Measurements from ENCODE around the gene CREB3L2.
A peak's percentile ranks its signal among the peaks of the same experiment; 100 is the strongest.

CREB3L2 gene

GRCh38 chr7:137869260-137869659, 132.6 kb downstream of the CREB3L2 start:
- H3K4me1 Mint-ChIP-seq, result no peaks in the 10 kb centered on the region
- H3K4me3 Mint-ChIP-seq, result no peak overlapping the region
- H3K27me3 Mint-ChIP-seq, result no peaks in the 10 kb centered on the region
- H3K27ac Mint-ChIP-seq, result no peak overlapping the region
- H3K9me3 Mint-ChIP-seq, result peaks cover 8% of the 10 kb centered on the region
- peaks cover 22% of the 10 kb centered on the region for H3K36me3 Mint-ChIP-seq
- CTCF ChIA-PET, result no interaction called here
- no peak for DNase-seq

- DNase-seq, result no peak
- no peaks in the 10 kb centered on the region for H3K27me3 Mint-ChIP-seq
- peaks cover 8% of the 10 kb centered on the region for H3K9me3 Mint-ChIP-seq
- H3K4me3 Mint-ChIP-seq, result no peak overlapping the region
- peaks cover 15% of the 10 kb centered on the region for H3K36me3 Mint-ChIP-seq
- CTCF ChIA-PET, result no interaction called here
- H3K27ac Mint-ChIP-seq, result no peak overlapping the region
- no peaks in the 10 kb centered on the region for H3K4me1 Mint-ChIP-seq
Observed at GRCh38 chr7:137867289-137867688, 134.6 kb downstream of the CREB3L2 start.

- H3K27ac Mint-ChIP-seq, result no peak overlapping the region
Observed at GRCh38 chr7:137865764-137866163, 136.1 kb downstream of the CREB3L2 start.

GRCh38 chr7:137862964-137863363, 138.9 kb downstream of the CREB3L2 start:
- Mint-ChIP-seq H3K27ac (no peak overlapping the region), H3K36me3 (peaks cover 14% of the 10 kb centered on the region), H3K9me3 (peaks cover 8% of the 10 kb centered on the region), H3K4me3 (no peak overlapping the region), H3K27me3 (no peaks in the 10 kb centered on the region), H3K4me1 (no peaks in the 10 kb centered on the region)
- no peak for DNase-seq
- CTCF ChIA-PET, result no interaction called here

More at GRCh38 chr7:137865764-137866163, 136.1 kb downstream of the CREB3L2 start:
- DNase-seq, result no peak
- Mint-ChIP-seq H3K27me3 (no peaks in the 10 kb centered on the region), H3K4me3 (no peak overlapping the region), H3K36me3 (peaks cover 14% of the 10 kb centered on the region), H3K4me1 (no peaks in the 10 kb centered on the region), H3K9me3 (peaks cover 8% of the 10 kb centered on the region)
- CTCF ChIA-PET, result no interaction called here

GRCh38 chr7:137862358-137862757, 139.5 kb downstream of the CREB3L2 start:
- CTCF ChIA-PET, result no interaction called here
- no peaks in the 10 kb centered on the region for H3K4me1 Mint-ChIP-seq
- H3K36me3 Mint-ChIP-seq, result peaks cover 14% of the 10 kb centered on the region
- H3K27ac Mint-ChIP-seq, result no peak overlapping the region
- no peak overlapping the region for H3K4me3 Mint-ChIP-seq
- H3K27me3 Mint-ChIP-seq, result no peaks in the 10 kb centered on the region
- peaks cover 8% of the 10 kb centered on the region for H3K9me3 Mint-ChIP-seq
- DNase-seq, result no peak

- H3K4me3 Mint-ChIP-seq, result no peak overlapping the region
- H3K36me3 Mint-ChIP-seq, result peaks cover 3% of the 10 kb centered on the region
- CTCF ChIA-PET, result no interaction called here
- no peaks in the 10 kb centered on the region for H3K27me3 Mint-ChIP-seq
- H3K4me1 Mint-ChIP-seq, result no peaks in the 10 kb centered on the region
- no peak for DNase-seq
- peaks cover 3% of the 10 kb centered on the region for H3K9me3 Mint-ChIP-seq
- no peak overlapping the region for H3K27ac Mint-ChIP-seq
Observed at GRCh38 chr7:137860542-137860941, 141.3 kb downstream of the CREB3L2 start.

GRCh38 chr7:137853053-137853452, 148.8 kb downstream of the CREB3L2 start:
- H3K36me3 Mint-ChIP-seq, result no peaks in the 10 kb centered on the region
- H3K27me3 Mint-ChIP-seq, result peaks cover 20% of the 10 kb centered on the region
- no peak for DNase-seq
- CTCF ChIA-PET, result no interaction called here
- H3K9me3 Mint-ChIP-seq, result no peaks in the 10 kb centered on the region
- H3K27ac Mint-ChIP-seq, result no peak overlapping the region
- no peak overlapping the region for H3K4me3 Mint-ChIP-seq
- peaks cover 4% of the 10 kb centered on the region for H3K4me1 Mint-ChIP-seq

GRCh38 chr7:137852108-137852507, 149.8 kb downstream of the CREB3L2 start:
- H3K27me3 Mint-ChIP-seq, result peaks cover 30% of the 10 kb centered on the region
- H3K4me1 Mint-ChIP-seq, result peaks cover 9% of the 10 kb centered on the region
- no peak for DNase-seq
- no peaks in the 10 kb centered on the region for H3K36me3 Mint-ChIP-seq
- H3K4me3 Mint-ChIP-seq, result no peak overlapping the region
- CTCF ChIA-PET, result no interaction called here
- no peaks in the 10 kb centered on the region for H3K9me3 Mint-ChIP-seq
- no peak overlapping the region for H3K27ac Mint-ChIP-seq

- Mint-ChIP-seq H3K36me3 (no peaks in the 10 kb centered on the region), H3K4me3 (no peak overlapping the region), H3K9me3 (no peaks in the 10 kb centered on the region), H3K27ac (no peak overlapping the region), H3K27me3 (peaks cover 36% of the 10 kb centered on the region), H3K4me1 (peaks cover 9% of the 10 kb centered on the region)
- no peak for DNase-seq
- CTCF ChIA-PET, result no interaction called here
Observed at GRCh38 chr7:137850972-137851945, 150.6 kb downstream of the CREB3L2 start.

GRCh38 chr7:137850571-137850970, 151.3 kb downstream of the CREB3L2 start:
- Mint-ChIP-seq H3K4me1 (peaks cover 9% of the 10 kb centered on the region), H3K36me3 (no peaks in the 10 kb centered on the region), H3K4me3 (no peak overlapping the region), H3K27ac (no peak overlapping the region), H3K9me3 (no peaks in the 10 kb centered on the region), H3K27me3 (peaks cover 43% of the 10 kb centered on the region)
- no peak for DNase-seq
- CTCF ChIA-PET, result no interaction called here

GRCh38 chr7:137848095-137848494, 153.8 kb downstream of the CREB3L2 start:
- Mint-ChIP-seq H3K9me3 (no peaks in the 10 kb centered on the region), H3K4me1 (peaks cover 9% of the 10 kb centered on the region), H3K27me3 (peaks cover 67% of the 10 kb centered on the region), H3K36me3 (no peaks in the 10 kb centered on the region), H3K27ac (no peak overlapping the region), H3K4me3 (no peak overlapping the region)
- no peak for DNase-seq
- CTCF ChIA-PET, result no interaction called here

- no peak overlapping the region for H3K4me3 Mint-ChIP-seq
- no peak overlapping the region for H3K27ac Mint-ChIP-seq
- no peak for DNase-seq
- no peaks in the 10 kb centered on the region for H3K36me3 Mint-ChIP-seq
- peaks cover 9% of the 10 kb centered on the region for H3K4me1 Mint-ChIP-seq
- H3K27me3 Mint-ChIP-seq, result peaks cover 67% of the 10 kb centered on the region
- CTCF ChIA-PET, result no interaction called here
- no peaks in the 10 kb centered on the region for H3K9me3 Mint-ChIP-seq
Observed at GRCh38 chr7:137847568-137848050, 154.3 kb downstream of the CREB3L2 start.

- Mint-ChIP-seq H3K4me3 (peak within 1 kb of the TSS; percentile 45), H3K9me3 (no peaks in the 10 kb centered on the region), H3K27ac (no peak within 1 kb of the TSS), H3K4me1 (peaks cover 9% of the 10 kb centered on the region), H3K36me3 (no peaks in the 10 kb centered on the region), H3K27me3 (peaks cover 62% of the 10 kb centered on the region)
- CTCF ChIA-PET, result no interaction called here
- DNase-seq, result peak; percentile 20
Observed at GRCh38 chr7:137846827-137847567, 154.9 kb downstream of the CREB3L2 start, which contains the start of gene DGKI. TSS of gene DGKI (minus strand) at chr7:137846974.

- CTCF ChIA-PET, result no interaction called here
- H3K4me1 Mint-ChIP-seq, result peaks cover 9% of the 10 kb centered on the region
- H3K27ac Mint-ChIP-seq, result no peak overlapping the region
- peaks cover 66% of the 10 kb centered on the region for H3K27me3 Mint-ChIP-seq
- no peak overlapping the region for H3K4me3 Mint-ChIP-seq
- no peaks in the 10 kb centered on the region for H3K36me3 Mint-ChIP-seq
- H3K9me3 Mint-ChIP-seq, result no peaks in the 10 kb centered on the region
- peak; percentile 29 for DNase-seq
Observed at GRCh38 chr7:137846549-137846826, 155.4 kb downstream of the CREB3L2 start.
